HG02759 (cell line): Measurements from ENCODE around the gene TSC2.
"Not testable (repeated sequence)": the region's sequence is repeated elsewhere in the genome, so short reads cannot be mapped to it uniquely, and the experiment has no call there.

ENCODE experiments used
- ATAC-seq: cut with Tn5 transposase; IDR thresholded peaks from one replicate; pipeline ENCODE4 v1.9.1; 2021; ENCODE audit warnings: mild to moderate bottlenecking, moderate library complexity; ENCODE audit not compliant: unreplicated experiment

Gene TSC2

GRCh38 chr16:2135770-2136490, 88.1 kb downstream of the TSC2 start, which contains the start of gene PKD1:
Gene PKD1, minus strand, starts transcription at chr16:2135898. Its CDS starts 209 bp downstream, at chr16:2135689.
- not testable (repeated sequence) for ATAC-seq
